AG04450 (cell line): ENCODE measurements around the gene PRPF8. TPM values are rescaled to one million over a fixed set of nuclear protein-coding genes. Genes with fewer than 3 reads are reported as not detected.

ENCODE experiments used
- CTCF ChIA-PET: fragments of 300-600, 350-600 bp; formaldehyde crosslinking; extraction: SDS; loops from one replicate; lab custom pipeline; 2022; ENCODE audit warnings: antibody characterized with exemption, inconsistent platforms; lab: Charles Lee
- POLR2A ChIA-PET: fragments of 350-600 bp; formaldehyde crosslinking; extraction: SDS; loops from one replicate; lab custom pipeline; 2021; ENCODE audit warnings: antibody characterized with exemption, inconsistent platforms; lab: Yijun Ruan, JAX
- DNase-seq: peaks from one replicate; pipeline ENCODE4 v3.0.0-alpha.2; 2011; ENCODE audit warnings: low read depth, low spot score
- H3K27ac ChIP-seq: one replicate; pipeline ENCODE4 v1.5.1; 2012; ENCODE audit warnings: low read depth, low read length, control low read depth
- H3K27me3 ChIP-seq: one replicate; pipeline ENCODE4 v1.6.0; 2012; ENCODE audit warnings: low read length; ENCODE audit not compliant: control insufficient read depth, insufficient read depth
- H3K4me3 ChIP-seq: 2 replicates; pipeline ENCODE4 v1.5.1; 2011; ENCODE audit warnings: mild to moderate bottlenecking, low read depth, low read length, control low read depth
- H3K9me3 ChIP-seq: 2 replicates; pipeline ENCODE4 v1.5.1; 2012; ENCODE audit warnings: low read length; ENCODE audit not compliant: control insufficient read depth, insufficient read depth
- CTCF ChIP-seq: IDR thresholded peaks from 2 replicates; pipeline ENCODE4 v1.5.1; 2011; ENCODE audit warnings: low read depth, low read length, control low read depth, inconsistent platforms
- polyA plus RNA-seq: library from polyadenylated mRNA; depleted of rRNA; stranded (reverse); fragments of >200 nt; gene quantifications from 2 replicates; pipeline ENCODE4 v1.2.3, GENCODE V29; 2011

Gene PRPF8
- polyA plus RNA-seq, 1 experiment = 126 TPM

- Histone ChIP-seq H3K4me3 (no peak overlapping the region), H3K9me3 (peaks cover 4% of the 10 kb centered on the region; the same call in 1 of the 2 replicates), H3K27me3 (no peaks in the 10 kb centered on the region), H3K27ac (no peak overlapping the region)
- no peak for TF ChIP-seq CTCF
- DNase-seq = no peak
- ChIA-PET CTCF (interaction anchor here (0.6 to 3.8 kb wide), 5 partner anchors 16 to 75 kb away, joined by 3 to 71 read pairs (median 9); no protein-coding TSS in a partner anchor), POLR2A (no interaction called here)
These were observed 38.3 kb downstream of the PRPF8 start for GRCh38 chr17:1646199-1646875.

GRCh38 chr17:1645207-1646171 is 39.2 kb downstream of the PRPF8 start, which contains the start of gene SCARF1:
TSS of gene SCARF1 (minus strand) at chr17:1645732. CDS start at chr17:1645697, 35 bp downstream.
- peaks cover 4% of the 10 kb centered on the region; the same call in 1 of the 2 replicates for H3K9me3 ChIP-seq
- H3K27me3 ChIP-seq = no peaks in the 10 kb centered on the region
- ChIA-PET CTCF (interaction anchor here (0.6 to 3.2 kb wide), 2 partner anchors 15 to 71 kb away, joined by 4 to 16 read pairs; no protein-coding TSS in a partner anchor), POLR2A (interaction anchor here (1.0 kb wide), 1 partner anchor 12 kb away, joined by 6 read pairs; no protein-coding TSS in a partner anchor)
- H3K27ac ChIP-seq = no peak within 1 kb of the TSS
- H3K4me3 ChIP-seq = no peak within 1 kb of the TSS
- no peak for DNase-seq
- no peak for TF ChIP-seq CTCF

GRCh38 chr17:1644493-1645206 is 40.0 kb downstream of the PRPF8 start:
- Histone ChIP-seq H3K4me3 (no peak overlapping the region), H3K27me3 (no peaks in the 10 kb centered on the region), H3K27ac (no peak overlapping the region), H3K9me3 (peaks cover 4% of the 10 kb centered on the region; the same call in 1 of the 2 replicates)
- no peak for TF ChIP-seq CTCF
- ChIA-PET POLR2A (interaction anchor here (1.0 kb wide), 1 partner anchor 12 kb away, joined by 6 read pairs; no protein-coding TSS in a partner anchor), CTCF (interaction anchor here (3.2 kb wide), 1 partner anchor 70 kb away, joined by 16 read pairs; no protein-coding TSS in a partner anchor)
- DNase-seq = no peak

GRCh38 chr17:1643999-1644492 is 40.6 kb downstream of the PRPF8 start:
- Histone ChIP-seq H3K27ac (peak overlapping the region; percentile 21), H3K27me3 (no peaks in the 10 kb centered on the region), H3K4me3 (no peak overlapping the region), H3K9me3 (peaks cover 4% of the 10 kb centered on the region; the same call in 1 of the 2 replicates)
- CTCF ChIA-PET = interaction anchor here (3.2 kb wide), 1 partner anchor 70 kb away, joined by 16 read pairs; no protein-coding TSS in a partner anchor
- POLR2A ChIA-PET = interaction anchor here (0.6 to 1.0 kb wide), 3 partner anchors 11 to 15 kb away, joined by 3 to 6 read pairs (median 4); partner anchors contain the start of gene SLC43A2
- DNase-seq = no peak
- TF ChIP-seq CTCF = no peak
